Activated CD8-positive, alpha-beta T cell treated with anti-CD3 and anti-CD28 coated beads, Interleukin-2, amount 10 ng/mL, durations not matched to agents 7 days and 5 days (primary cell): ENCODE data around the gene BRINP2. TPM values are rescaled to one million over a fixed set of nuclear protein-coding genes. Genes with fewer than 3 reads are reported as not detected.

Experiments
- ATAC-seq: fragments of 150-1000 bp; cut with Tn5 transposase; one replicate; pipeline ENCODE4 v1.10.0; 2021; ENCODE audit warnings: moderate library complexity
- CTCF ChIA-PET: fragments of 350-600 bp; sonication (Branson Sonifier 250); formaldehyde crosslinking; loops from one replicate; lab custom pipeline; 2021; ENCODE audit warnings: antibody characterized with exemption; lab: Charles Lee
- POLR2A ChIA-PET: fragments of 350-600 bp; sonication (Branson Sonifier 250); formaldehyde crosslinking; loops from one replicate; lab custom pipeline; 2021; ENCODE audit warnings: antibody characterized with exemption; lab: Charles Lee
- DNase-seq: peaks from one replicate; pipeline ENCODE4 v3.0.0-alpha.2; 2020
- H3K27ac Mint-ChIP-seq: one replicate; pipeline ENCODE4 v1.8.0; 2021; ENCODE audit warnings: mild to moderate bottlenecking, mixed read lengths
- H3K27me3 Mint-ChIP-seq: one replicate; pipeline ENCODE4 v1.8.0; 2021; ENCODE audit warnings: low read depth, mixed read lengths
- H3K36me3 Mint-ChIP-seq: one replicate; pipeline ENCODE4 v1.8.0; 2021; ENCODE audit warnings: low read depth, mixed read lengths
- H3K4me1 Mint-ChIP-seq: one replicate; pipeline ENCODE4 v1.8.0; 2021; ENCODE audit warnings: low read depth, mixed read lengths
- H3K4me3 Mint-ChIP-seq: one replicate; pipeline ENCODE4 v1.8.0; 2021; ENCODE audit warnings: mild to moderate bottlenecking, mixed read lengths
- H3K9me3 Mint-ChIP-seq: one replicate; pipeline ENCODE4 v1.8.0; 2022; ENCODE audit warnings: mixed read lengths; ENCODE audit not compliant: insufficient read depth
- total RNA-seq, 2 experiments: library from RNA; stranded (reverse); gene quantifications; one replicate each; pipeline ENCODE4 v1.2.3, GENCODE V29; 2021

BRINP2 gene
- total RNA-seq, 2 experiments from 2014 or later, result not detected

GRCh38 chr1:177257128-177257527 lies 86.4 kb downstream of the BRINP2 start:
- no peak overlapping the region for H3K4me3 Mint-ChIP-seq
- H3K27ac Mint-ChIP-seq, result no peak overlapping the region
- H3K4me1 Mint-ChIP-seq, result no peaks in the 10 kb centered on the region
- ChIA-PET CTCF (no interaction called here), POLR2A (no interaction called here)
- no peaks in the 10 kb centered on the region for H3K36me3 Mint-ChIP-seq
- ATAC-seq (no peak), DNase-seq (no peak)
- no peaks in the 10 kb centered on the region for H3K27me3 Mint-ChIP-seq
- H3K9me3 Mint-ChIP-seq, result no peaks in the 10 kb centered on the region

- Mint-ChIP-seq H3K27ac (no peak overlapping the region), H3K27me3 (no peaks in the 10 kb centered on the region), H3K4me3 (no peak overlapping the region), H3K36me3 (no peaks in the 10 kb centered on the region), H3K4me1 (no peaks in the 10 kb centered on the region), H3K9me3 (no peaks in the 10 kb centered on the region)
- ChIA-PET CTCF (no interaction called here), POLR2A (no interaction called here)
- ATAC-seq (no peak), DNase-seq (no peak)
Measured at GRCh38 chr1:177257576-177257975, 86.8 kb downstream of the BRINP2 start.

- H3K36me3 Mint-ChIP-seq, result no peaks in the 10 kb centered on the region
- H3K4me1 Mint-ChIP-seq, result no peaks in the 10 kb centered on the region
- H3K9me3 Mint-ChIP-seq, result no peaks in the 10 kb centered on the region
- no peak for DNase-seq
- no peak for ATAC-seq
- POLR2A ChIA-PET, result no interaction called here
- H3K27ac Mint-ChIP-seq, result no peak overlapping the region
- no peaks in the 10 kb centered on the region for H3K27me3 Mint-ChIP-seq
- CTCF ChIA-PET, result no interaction called here
- no peak overlapping the region for H3K4me3 Mint-ChIP-seq
Measured at GRCh38 chr1:177270863-177271262, 100.1 kb downstream of the BRINP2 start.

GRCh38 chr1:177273141-177273540 lies 102.4 kb downstream of the BRINP2 start:
- Mint-ChIP-seq H3K27me3 (no peaks in the 10 kb centered on the region), H3K27ac (no peak overlapping the region), H3K36me3 (no peaks in the 10 kb centered on the region), H3K9me3 (no peaks in the 10 kb centered on the region), H3K4me1 (no peaks in the 10 kb centered on the region), H3K4me3 (no peak overlapping the region)
- CTCF ChIA-PET, result no interaction called here
- ATAC-seq (no peak), DNase-seq (no peak)
- POLR2A ChIA-PET, result no interaction called here

DNA sequence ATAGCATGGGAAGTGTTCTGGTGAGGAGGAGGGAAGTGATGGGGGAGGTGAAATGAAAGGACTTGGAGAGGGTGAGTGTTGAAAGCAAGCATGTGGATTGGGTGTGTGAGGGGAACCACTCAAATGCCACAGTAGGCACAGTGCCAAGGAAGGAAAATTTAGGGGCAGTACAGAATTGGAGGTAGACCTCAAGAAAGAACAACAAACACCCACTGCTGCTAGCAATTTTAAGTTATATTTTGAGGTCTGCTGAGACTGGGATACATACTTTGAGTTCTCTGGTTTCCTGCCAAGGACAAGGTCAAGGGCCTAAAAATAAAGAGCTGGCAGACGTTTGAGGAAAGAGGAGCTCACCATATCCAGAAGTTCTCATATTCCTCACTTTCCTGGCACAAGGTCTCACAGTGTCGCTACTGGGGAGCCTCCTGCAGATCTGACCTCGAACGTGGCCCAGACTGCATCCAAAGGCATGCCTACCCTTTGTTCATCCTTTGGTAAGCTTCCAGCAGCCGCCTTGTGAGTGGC lies 104.0 kb downstream of the BRINP2 start:
- H3K27me3 Mint-ChIP-seq, result no peaks in the 10 kb centered on the region
- ChIA-PET POLR2A (no interaction called here), CTCF (no interaction called here)
- H3K4me3 Mint-ChIP-seq, result no peak overlapping the region
- DNase-seq, result no peak
- no peak for ATAC-seq
- no peaks in the 10 kb centered on the region for H3K4me1 Mint-ChIP-seq
- no peak overlapping the region for H3K27ac Mint-ChIP-seq
- H3K36me3 Mint-ChIP-seq, result no peaks in the 10 kb centered on the region
- H3K9me3 Mint-ChIP-seq, result no peaks in the 10 kb centered on the region

DNA sequence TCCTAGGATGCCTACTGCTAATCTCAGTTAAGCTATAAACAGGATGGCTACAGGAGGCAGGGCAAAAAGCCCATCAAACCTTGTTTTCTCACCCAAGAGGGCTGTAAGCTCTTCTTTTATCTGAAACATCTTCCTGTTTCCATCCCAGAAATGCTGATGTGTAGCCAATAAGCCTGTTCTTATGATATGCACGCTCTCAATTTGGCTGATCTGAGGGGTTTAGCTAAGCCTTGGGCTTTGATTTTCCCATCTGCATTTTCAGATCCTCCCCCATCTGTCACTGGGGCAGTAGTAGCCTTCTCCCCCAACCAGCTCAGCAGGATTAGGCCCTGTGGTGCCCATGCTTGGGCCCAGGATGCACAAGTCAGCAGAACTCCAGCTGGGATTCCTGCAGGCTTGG lies 105.0 kb downstream of the BRINP2 start:
- H3K4me3 Mint-ChIP-seq, result no peak overlapping the region
- H3K27ac Mint-ChIP-seq, result no peak overlapping the region
- H3K4me1 Mint-ChIP-seq, result no peaks in the 10 kb centered on the region
- no peaks in the 10 kb centered on the region for H3K9me3 Mint-ChIP-seq
- DNase-seq (no peak), ATAC-seq (no peak)
- ChIA-PET CTCF (no interaction called here), POLR2A (no interaction called here)
- no peaks in the 10 kb centered on the region for H3K27me3 Mint-ChIP-seq
- no peaks in the 10 kb centered on the region for H3K36me3 Mint-ChIP-seq

DNA sequence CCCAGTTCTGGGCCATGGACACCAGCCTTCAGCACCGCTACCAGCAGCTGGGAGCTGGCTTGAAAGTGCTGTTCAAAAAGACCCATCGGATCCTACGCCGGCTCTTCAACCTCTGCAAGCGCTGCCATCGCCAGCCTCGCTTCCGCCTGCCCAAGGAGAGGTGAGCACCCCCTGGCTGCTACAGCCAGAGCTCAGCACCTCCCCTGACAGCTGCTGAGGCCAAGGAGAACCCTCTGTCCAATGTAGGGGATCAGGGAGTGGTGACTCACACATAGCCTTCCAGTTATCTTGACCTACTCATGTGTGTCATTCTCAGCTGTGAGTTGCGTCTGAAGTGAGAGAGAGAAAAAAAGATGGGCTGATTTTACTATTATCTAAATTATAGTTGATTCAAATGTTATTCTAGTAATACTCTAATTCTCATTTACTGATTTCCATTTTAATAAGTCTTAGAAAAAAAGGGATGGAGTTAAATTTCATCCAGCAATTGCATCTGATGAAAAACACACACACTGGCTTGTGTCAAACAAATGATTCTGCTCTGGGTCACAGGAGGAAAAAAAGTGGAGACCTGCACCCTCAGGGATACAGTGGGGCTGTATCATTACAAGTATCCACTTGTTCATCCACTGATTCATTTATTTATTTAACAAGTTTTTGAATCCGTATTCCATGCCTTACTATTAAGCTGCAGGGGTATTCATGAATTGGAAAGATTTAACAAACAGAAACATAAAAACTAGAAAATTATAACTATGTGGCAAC lies 108.0 kb downstream of the BRINP2 start:
- POLR2A ChIA-PET, result no interaction called here
- H3K4me3 Mint-ChIP-seq, result no peak overlapping the region
- no peak overlapping the region for H3K27ac Mint-ChIP-seq
- H3K9me3 Mint-ChIP-seq, result no peaks in the 10 kb centered on the region
- no peaks in the 10 kb centered on the region for H3K36me3 Mint-ChIP-seq
- DNase-seq (no peak), ATAC-seq (no peak)
- CTCF ChIA-PET, result no interaction called here
- H3K27me3 Mint-ChIP-seq, result no peaks in the 10 kb centered on the region
- H3K4me1 Mint-ChIP-seq, result no peaks in the 10 kb centered on the region

- no peak for ATAC-seq
- CTCF ChIA-PET, result no interaction called here
- Mint-ChIP-seq H3K36me3 (no peaks in the 10 kb centered on the region), H3K4me1 (no peaks in the 10 kb centered on the region), H3K27ac (no peak overlapping the region), H3K9me3 (no peaks in the 10 kb centered on the region), H3K27me3 (no peaks in the 10 kb centered on the region), H3K4me3 (no peak overlapping the region)
- DNase-seq, result no peak
- POLR2A ChIA-PET, result no interaction called here
Measured at GRCh38 chr1:177281901-177282300, 111.1 kb downstream of the BRINP2 start.

GRCh38 chr1:177282976-177283375 lies 112.2 kb downstream of the BRINP2 start:
- no peaks in the 10 kb centered on the region for H3K4me1 Mint-ChIP-seq
- CTCF ChIA-PET, result no interaction called here

DNA sequence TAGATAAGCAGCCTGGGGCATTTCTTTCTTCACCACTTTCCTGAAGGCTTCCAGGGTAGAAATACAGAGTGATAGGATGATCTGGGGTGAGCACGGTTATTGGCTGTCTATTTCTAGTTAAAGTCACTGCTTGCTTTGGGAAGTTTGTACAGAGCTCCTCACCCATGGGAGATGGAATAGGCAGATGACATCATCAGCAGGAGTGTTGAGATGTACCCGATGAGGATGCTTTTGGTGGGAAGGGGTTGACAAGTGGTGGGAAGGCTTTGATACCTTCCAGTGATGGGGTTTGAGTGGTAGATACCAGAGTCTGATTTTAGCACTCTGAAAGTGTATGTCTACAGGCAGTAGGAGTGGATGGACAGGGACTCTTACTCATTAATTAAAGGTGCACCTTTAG lies 112.6 kb downstream of the BRINP2 start:
- Mint-ChIP-seq H3K27me3 (no peaks in the 10 kb centered on the region), H3K4me3 (no peak overlapping the region), H3K27ac (no peak overlapping the region), H3K4me1 (no peaks in the 10 kb centered on the region), H3K9me3 (no peaks in the 10 kb centered on the region), H3K36me3 (no peaks in the 10 kb centered on the region)
- ATAC-seq (no peak), DNase-seq (no peak)
- CTCF ChIA-PET, result no interaction called here
- POLR2A ChIA-PET, result no interaction called here

More at GRCh38 chr1:177282976-177283375, 112.2 kb downstream of the BRINP2 start:
- no peaks in the 10 kb centered on the region for H3K27me3 Mint-ChIP-seq
- H3K9me3 Mint-ChIP-seq, result no peaks in the 10 kb centered on the region
- DNase-seq, result no peak
- no peaks in the 10 kb centered on the region for H3K36me3 Mint-ChIP-seq
- no peak overlapping the region for H3K27ac Mint-ChIP-seq
- ATAC-seq, result no peak
- POLR2A ChIA-PET, result no interaction called here
- H3K4me3 Mint-ChIP-seq, result no peak overlapping the region

DNA sequence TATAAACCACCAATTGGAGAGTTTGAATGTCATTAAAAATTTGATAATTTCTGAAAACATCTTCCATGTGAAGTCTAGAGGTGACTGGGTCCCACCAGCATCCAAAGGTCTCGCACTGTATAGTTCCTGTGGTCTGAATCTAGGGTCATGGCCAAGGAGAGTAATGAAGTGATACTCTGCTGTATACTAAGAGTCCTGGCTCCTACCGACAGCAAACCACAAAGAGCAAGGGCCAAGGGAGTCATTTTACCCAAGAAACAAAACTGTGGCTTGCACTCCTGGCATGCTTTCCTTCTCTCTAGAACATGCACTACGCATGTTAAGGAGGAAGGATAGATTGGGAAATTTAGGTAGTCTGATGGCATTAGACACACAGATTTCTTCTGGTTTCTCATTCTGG lies 115.6 kb downstream of the BRINP2 start:
- H3K36me3 Mint-ChIP-seq, result no peaks in the 10 kb centered on the region
- no peaks in the 10 kb centered on the region for H3K27me3 Mint-ChIP-seq
- POLR2A ChIA-PET, result no interaction called here
- CTCF ChIA-PET, result no interaction called here
- no peaks in the 10 kb centered on the region for H3K4me1 Mint-ChIP-seq
- ATAC-seq (no peak), DNase-seq (no peak)
- H3K4me3 Mint-ChIP-seq, result no peak overlapping the region
- no peaks in the 10 kb centered on the region for H3K9me3 Mint-ChIP-seq
- no peak overlapping the region for H3K27ac Mint-ChIP-seq

GRCh38 chr1:177287270-177287669 lies 116.5 kb downstream of the BRINP2 start:
- no peak for ATAC-seq
- no peaks in the 10 kb centered on the region for H3K9me3 Mint-ChIP-seq
- no peaks in the 10 kb centered on the region for H3K4me1 Mint-ChIP-seq

DNA sequence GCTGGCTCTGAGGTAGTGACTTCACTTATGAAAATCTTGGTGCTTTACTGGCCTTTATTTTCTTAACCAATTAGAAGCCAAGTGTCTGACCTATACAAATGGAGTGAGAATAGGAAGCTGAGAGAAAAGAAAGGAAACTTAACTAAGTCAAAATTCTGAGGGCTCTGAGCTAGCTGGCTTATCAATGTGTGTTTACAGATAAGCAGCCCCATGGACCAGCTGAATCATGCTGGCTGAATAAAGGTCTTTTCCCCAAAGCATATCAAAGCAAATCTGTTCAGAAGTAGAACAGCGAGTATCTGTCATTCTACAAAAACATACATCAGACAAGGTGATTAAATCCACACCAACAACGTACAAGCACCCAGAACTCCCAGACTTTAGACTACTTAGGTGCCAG lies 117.2 kb downstream of the BRINP2 start:
- no peak overlapping the region for H3K4me3 Mint-ChIP-seq
- no peak overlapping the region for H3K27ac Mint-ChIP-seq
- H3K9me3 Mint-ChIP-seq, result no peaks in the 10 kb centered on the region
- DNase-seq (no peak), ATAC-seq (no peak)
- ChIA-PET POLR2A (no interaction called here), CTCF (no interaction called here)
- no peaks in the 10 kb centered on the region for H3K27me3 Mint-ChIP-seq
- H3K4me1 Mint-ChIP-seq, result no peaks in the 10 kb centered on the region
- no peaks in the 10 kb centered on the region for H3K36me3 Mint-ChIP-seq

More at GRCh38 chr1:177287270-177287669, 116.5 kb downstream of the BRINP2 start:
- no peak for DNase-seq
- H3K27ac Mint-ChIP-seq, result no peak overlapping the region
- H3K36me3 Mint-ChIP-seq, result no peaks in the 10 kb centered on the region
- H3K4me3 Mint-ChIP-seq, result no peak overlapping the region
- H3K27me3 Mint-ChIP-seq, result no peaks in the 10 kb centered on the region
- ChIA-PET POLR2A (no interaction called here), CTCF (no interaction called here)
